GM21576 (cell line): ENCODE measurements around the gene FER1L5.
A peak's percentile ranks its signal among the peaks of the same experiment; 100 is the strongest.

Experiments
- ATAC-seq: cut with Tn5 transposase; IDR thresholded peaks from one replicate; pipeline ENCODE4 v1.9.1; 2021; ENCODE audit warnings: mild to moderate bottlenecking, moderate library complexity; ENCODE audit not compliant: unreplicated experiment

The FER1L5 gene

GRCh38 chr2:96739076-96739632, 96.6 kb downstream of the FER1L5 start:
- no peak for ATAC-seq

GRCh38 chr2:96739633-96740428, 97.3 kb downstream of the FER1L5 start, which contains the start of gene LMAN2L:
Gene LMAN2L, minus strand, starts transcription at chr2:96740064. Its CDS starts 24 bp downstream, at chr2:96740040.
- peak; percentile 99 for ATAC-seq

GRCh38 chr2:96747061-96747617, 104.6 kb downstream of the FER1L5 start:
- ATAC-seq = no peak

DNA sequence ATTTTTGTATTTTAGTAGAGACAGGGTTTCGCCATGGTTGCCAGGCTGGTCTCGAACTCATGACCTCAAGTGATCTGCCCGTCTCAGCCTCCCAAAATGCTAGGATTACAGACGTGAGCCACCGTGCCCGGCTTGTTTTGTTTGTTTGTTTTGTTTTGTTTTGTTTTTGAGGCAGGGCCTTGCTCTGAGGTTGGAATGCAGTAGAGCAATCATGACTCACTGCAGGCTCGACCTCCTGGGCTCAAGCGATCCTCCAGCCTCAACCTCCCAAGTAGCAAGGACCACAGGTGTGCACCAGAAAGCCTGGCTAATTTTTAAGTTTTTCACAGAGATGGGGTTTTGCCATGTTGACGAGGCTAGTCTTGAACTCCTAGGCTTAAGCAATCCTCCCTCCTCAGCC, 109.2 kb downstream of the FER1L5 start:
- ATAC-seq = no peak

GRCh38 chr2:96753661-96754282, 111.2 kb downstream of the FER1L5 start:
- no peak for ATAC-seq

DNA sequence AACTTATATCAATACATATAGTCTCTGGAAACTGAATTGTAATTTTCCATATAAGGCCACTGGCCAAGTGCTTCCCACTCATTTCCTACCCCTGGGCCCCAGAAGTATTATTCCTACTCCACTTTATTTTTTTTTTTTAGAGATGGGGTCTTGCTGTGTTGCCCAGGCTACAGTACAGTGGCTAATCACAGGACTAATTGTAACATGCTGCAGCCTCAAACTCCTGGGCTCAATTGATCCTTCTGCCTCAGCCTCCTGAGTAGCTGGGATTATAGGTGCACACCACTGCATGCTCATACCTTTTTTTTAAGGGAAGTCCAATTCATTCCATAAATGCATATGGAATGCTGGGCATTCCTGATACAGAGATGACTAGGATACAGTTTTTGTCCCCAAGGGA, 111.8 kb downstream of the FER1L5 start:
- no peak for ATAC-seq
